ENCODE measurements around the gene C4A. TPM values are rescaled to one million over a fixed set of nuclear protein-coding genes. Genes with fewer than 3 reads are reported as not detected.

C4A gene
- total and polyA plus RNA-seq, 2 of the 13 experiments (the other 11 are each of a cell fraction or from before 2014, with no cell fraction given), result 165 to 478 TPM

DNA sequence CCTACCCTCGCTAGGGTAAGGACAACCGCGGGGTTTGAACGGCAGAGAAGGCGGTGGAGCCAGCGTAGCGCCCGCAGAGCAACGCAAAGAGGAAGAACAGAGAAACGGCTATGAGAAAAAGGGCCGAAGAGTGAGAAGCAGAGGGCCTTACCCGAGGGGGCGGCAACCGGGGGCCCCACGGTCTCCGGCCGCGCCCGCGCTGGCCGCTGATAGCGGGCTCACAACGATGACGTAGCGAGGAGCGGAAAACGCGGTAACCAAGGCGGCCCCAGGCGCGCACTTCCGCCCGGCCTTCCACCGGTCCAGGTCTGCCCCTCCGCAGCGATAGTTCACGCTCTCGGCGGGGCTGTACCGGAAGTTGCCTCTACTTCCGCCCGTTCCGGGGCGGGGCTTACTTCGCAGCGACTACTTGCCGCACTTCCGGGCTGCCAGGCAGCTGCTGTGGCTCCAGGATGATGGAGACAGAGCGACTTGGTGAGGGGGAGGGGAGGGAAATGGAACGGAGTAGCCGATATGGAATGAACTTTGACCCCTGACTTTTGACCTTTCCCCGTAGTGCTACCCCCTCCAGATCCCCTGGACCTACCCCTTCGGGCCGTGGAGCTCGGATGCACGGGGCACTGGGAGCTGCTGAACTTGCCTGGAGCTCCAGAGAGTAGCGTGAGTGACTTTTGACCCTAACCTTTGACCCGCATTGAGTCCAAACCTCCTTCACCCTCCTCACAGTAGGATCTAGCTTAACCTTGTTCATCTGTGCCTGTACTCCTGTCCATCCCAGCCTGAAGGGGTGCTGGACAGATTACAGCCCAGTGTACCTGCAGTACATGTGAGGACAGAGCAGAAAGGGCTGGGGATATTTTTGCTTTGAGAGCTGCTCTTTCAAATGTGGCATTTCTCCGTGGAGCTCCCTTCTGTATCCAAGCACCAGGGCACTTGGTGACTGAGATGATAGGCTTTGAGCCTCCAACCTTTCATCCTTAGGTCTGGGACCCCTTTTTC is 22.8 kb upstream of the C4A start, which contains the start of the genes NELFE and SKIC2 (continued):
- TF ChIP-seq, protein P1, sequence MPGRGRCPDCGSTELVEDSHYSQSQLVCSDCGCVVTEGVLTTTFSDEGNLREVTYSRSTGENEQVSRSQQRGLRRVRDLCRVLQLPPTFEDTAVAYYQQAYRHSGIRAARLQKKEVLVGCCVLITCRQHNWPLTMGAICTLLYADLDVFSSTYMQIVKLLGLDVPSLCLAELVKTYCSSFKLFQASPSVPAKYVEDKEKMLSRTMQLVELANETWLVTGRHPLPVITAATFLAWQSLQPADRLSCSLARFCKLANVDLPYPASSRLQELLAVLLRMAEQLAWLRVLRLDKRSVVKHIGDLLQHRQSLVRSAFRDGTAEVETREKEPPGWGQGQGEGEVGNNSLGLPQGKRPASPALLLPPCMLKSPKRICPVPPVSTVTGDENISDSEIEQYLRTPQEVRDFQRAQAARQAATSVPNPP (CRISPR knock-in tag; IDR thresholded peaks at IDR 0.05), result peak; percentile 38; the same call in 1 of the 2 replicates
- TF ChIP-seq HDAC1 (CRISPR knock-in tag; IDR thresholded peaks at IDR 0.05) (peak; percentile 99), HCFC1 (IDR thresholded peaks at IDR 0.05; ENCODE audit: low read depth, low read length) (peak; percentile 91), MEIS2 (CRISPR knock-in tag; IDR thresholded peaks at IDR 0.05) (peak; percentile 95), HOXA7 (CRISPR knock-in tag; IDR thresholded peaks at IDR 0.05) (no peak), MAFF (IDR thresholded peaks at IDR 0.05; ENCODE audit: low read depth, low read length) (no peak), LCORL (IDR thresholded peaks at IDR 0.05) (no peak), LCORL (CRISPR knock-in tag; IDR thresholded peaks at IDR 0.05) (peak; percentile 83; the same call in 1 of the 2 replicates), ZNF207 (IDR thresholded peaks at IDR 0.05; ENCODE audit: borderline replicate concordance) (no peak), NR2F2 (IDR thresholded peaks at IDR 0.05; ENCODE audit: borderline replicate concordance, low read depth) (peak; percentile 93), ZNF766 (CRISPR knock-in tag; IDR thresholded peaks at IDR 0.05; ENCODE audit: borderline replicate concordance) (peak; percentile 76; the same call in 1 of the 2 replicates), DNMT1 (CRISPR knock-in tag; IDR thresholded peaks at IDR 0.05) (0 out of 2 replicates have a peak, but pooled peaks have one; percentile 59), ZNF431 (CRISPR knock-in tag; IDR thresholded peaks at IDR 0.05; ENCODE audit: borderline replicate concordance, low read depth) (peak; percentile 61; the same call in 1 of the 2 replicates)
- TF ChIP-seq, protein P2, sequence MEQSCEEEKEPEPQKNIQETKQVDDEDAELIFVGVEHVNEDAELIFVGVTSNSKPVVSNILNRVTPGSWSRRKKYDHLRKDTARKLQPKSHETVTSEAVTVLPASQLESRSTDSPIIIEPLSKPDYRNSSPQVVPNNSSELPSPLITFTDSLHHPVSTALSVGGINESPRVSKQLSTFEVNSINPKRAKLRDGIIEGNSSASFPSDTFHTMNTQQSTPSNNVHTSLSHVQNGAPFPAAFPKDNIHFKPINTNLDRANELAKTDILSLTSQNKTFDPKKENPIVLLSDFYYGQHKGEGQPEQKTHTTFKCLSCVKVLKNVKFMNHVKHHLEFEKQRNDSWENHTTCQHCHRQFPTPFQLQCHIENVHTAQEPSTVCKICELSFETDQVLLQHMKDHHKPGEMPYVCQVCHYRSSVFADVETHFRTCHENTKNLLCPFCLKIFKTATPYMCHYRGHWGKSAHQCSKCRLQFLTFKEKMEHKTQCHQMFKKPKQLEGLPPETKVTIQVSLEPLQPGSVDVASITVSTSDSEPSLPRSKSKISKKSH (CRISPR knock-in tag; IDR thresholded peaks at IDR 0.05; ENCODE audit: borderline replicate concordance), result 0 out of 2 replicates have a peak, but pooled peaks have one; percentile 3
- TF ChIP-seq, protein P3, sequence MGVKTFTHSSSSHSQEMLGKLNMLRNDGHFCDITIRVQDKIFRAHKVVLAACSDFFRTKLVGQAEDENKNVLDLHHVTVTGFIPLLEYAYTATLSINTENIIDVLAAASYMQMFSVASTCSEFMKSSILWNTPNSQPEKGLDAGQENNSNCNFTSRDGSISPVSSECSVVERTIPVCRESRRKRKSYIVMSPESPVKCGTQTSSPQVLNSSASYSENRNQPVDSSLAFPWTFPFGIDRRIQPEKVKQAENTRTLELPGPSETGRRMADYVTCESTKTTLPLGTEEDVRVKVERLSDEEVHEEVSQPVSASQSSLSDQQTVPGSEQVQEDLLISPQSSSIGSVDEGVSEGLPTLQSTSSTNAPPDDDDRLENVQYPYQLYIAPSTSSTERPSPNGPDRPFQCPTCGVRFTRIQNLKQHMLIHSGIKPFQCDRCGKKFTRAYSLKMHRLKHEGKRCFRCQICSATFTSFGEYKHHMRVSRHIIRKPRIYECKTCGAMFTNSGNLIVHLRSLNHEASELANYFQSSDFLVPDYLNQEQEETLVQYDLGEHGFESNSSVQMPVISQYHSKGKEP (CRISPR knock-in tag; IDR thresholded peaks at IDR 0.05), result peak; percentile 48; the same call in 1 of the 2 replicates
- TF ChIP-seq, protein P4, sequence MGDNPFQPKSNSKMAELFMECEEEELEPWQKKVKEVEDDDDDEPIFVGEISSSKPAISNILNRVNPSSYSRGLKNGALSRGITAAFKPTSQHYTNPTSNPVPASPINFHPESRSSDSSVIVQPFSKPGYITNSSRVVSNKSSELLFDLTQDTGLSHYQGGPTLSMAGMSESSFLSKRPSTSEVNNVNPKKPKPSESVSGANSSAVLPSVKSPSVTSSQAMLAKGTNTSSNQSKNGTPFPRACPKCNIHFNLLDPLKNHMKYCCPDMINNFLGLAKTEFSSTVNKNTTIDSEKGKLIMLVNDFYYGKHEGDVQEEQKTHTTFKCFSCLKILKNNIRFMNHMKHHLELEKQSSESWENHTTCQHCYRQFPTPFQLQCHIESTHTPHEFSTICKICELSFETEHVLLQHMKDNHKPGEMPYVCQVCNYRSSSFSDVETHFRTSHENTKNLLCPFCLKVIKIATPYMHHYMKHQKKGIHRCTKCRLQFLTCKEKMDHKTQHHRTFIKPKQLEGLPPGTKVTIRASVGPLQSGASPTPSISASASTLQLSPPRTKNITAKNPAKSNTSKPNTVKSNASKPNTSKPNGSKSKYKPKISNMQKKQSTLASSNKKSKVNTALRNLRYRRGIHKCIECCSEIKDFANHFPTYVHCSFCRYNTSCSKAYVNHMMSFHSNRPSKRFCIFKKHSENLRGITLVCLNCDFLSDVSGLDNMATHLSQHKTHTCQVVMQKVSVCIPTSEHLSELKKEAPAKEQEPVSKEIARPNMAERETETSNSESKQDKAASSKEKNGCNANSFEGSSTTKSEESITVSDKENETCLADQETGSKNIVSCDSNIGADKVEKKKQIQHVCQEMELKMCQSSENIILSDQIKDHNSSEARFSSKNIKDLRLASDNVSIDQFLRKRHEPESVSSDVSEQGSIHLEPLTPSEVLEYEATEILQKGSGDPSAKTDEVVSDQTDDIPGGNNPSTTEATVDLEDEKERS (CRISPR knock-in tag; IDR thresholded peaks at IDR 0.05), result no peak
- TF ChIP-seq, protein P5, sequence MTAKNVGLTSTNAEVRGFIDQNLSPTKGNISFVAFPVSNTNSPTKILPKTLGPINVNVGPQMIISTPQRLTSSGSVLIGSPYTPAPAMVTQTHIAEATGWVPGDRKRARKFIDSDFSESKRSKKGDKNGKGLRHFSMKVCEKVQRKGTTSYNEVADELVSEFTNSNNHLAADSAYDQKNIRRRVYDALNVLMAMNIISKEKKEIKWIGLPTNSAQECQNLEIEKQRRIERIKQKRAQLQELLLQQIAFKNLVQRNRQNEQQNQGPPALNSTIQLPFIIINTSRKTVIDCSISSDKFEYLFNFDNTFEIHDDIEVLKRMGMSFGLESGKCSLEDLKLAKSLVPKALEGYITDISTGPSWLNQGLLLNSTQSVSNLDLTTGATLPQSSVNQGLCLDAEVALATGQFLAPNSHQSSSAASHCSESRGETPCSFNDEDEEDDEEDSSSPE (CRISPR knock-in tag; IDR thresholded peaks at IDR 0.05), result peak; percentile 95
- TF ChIP-seq, protein P6, sequence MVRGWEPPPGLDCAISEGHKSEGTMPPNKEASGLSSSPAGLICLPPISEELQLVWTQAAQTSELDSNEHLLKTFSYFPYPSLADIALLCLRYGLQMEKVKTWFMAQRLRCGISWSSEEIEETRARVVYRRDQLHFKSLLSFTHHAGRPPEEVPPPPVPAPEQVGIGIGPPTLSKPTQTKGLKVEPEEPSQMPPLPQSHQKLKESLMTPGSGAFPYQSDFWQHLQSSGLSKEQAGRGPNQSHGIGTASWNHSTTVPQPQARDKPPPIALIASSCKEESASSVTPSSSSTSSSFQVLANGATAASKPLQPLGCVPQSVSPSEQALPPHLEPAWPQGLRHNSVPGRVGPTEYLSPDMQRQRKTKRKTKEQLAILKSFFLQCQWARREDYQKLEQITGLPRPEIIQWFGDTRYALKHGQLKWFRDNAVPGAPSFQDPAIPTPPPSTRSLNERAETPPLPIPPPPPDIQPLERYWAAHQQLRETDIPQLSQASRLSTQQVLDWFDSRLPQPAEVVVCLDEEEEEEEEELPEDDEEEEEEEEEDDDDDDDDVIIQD (CRISPR knock-in tag; IDR thresholded peaks at IDR 0.05; ENCODE audit: low read depth), result no peak

Measured in HepG2 (cell line).